Panc1 (cell line): ENCODE measurements around the gene PCDH15. TPM values are rescaled to one million over a fixed set of nuclear protein-coding genes. Genes with fewer than 3 reads are reported as not detected.

ENCODE experiments used
- ATAC-seq: fragments of 200-7000 bp; cut with Tn5 transposase; 2 replicates; pipeline ENCODE4 v1.9.1; 2020; ENCODE audit warnings: mild to moderate bottlenecking, moderate library complexity
- BruUV-seq: library from RNA; stranded (reverse); fragments of 400-500 nt; replicated peaks from 2 replicates; lab custom pipeline; 2021; lab: Mats Ljungman, UMichigan
- CTCF ChIA-PET: fragments of 300-600 bp; sonication (Branson Sonifier 250); formaldehyde crosslinking; loops from one replicate; lab custom pipeline; 2022; ENCODE audit warnings: antibody characterized with exemption; lab: Charles Lee
- POLR2A ChIA-PET: fragments of 300-600 bp; sonication (Branson Sonifier 250); formaldehyde crosslinking; loops from one replicate; lab custom pipeline; 2022; ENCODE audit warnings: antibody characterized with exemption; lab: Charles Lee
- DNase-seq: peaks from one replicate; pipeline ENCODE4 v3.0.0-alpha.2; 2010; ENCODE audit warnings: low read depth, low spot score
- H3K27ac ChIP-seq: 2 replicates; pipeline ENCODE4 v1.5.1; 2011; ENCODE audit warnings: mild to moderate bottlenecking, low read length, inconsistent platforms
- H3K27me3 ChIP-seq: fragments of 200-500 bp; sonication (Bioruptor generic); 2 replicates; pipeline ENCODE4 v1.6.0; 2014; ENCODE audit warnings: low read length, inconsistent platforms; ENCODE audit not compliant: control insufficient read depth, insufficient read depth
- H3K36me3 ChIP-seq: fragments of 200-500 bp; sonication (Bioruptor generic); 2 replicates; pipeline ENCODE4 v1.5.1; 2014; ENCODE audit warnings: inconsistent platforms, mild to moderate bottlenecking, low read length, moderate library complexity; ENCODE audit not compliant: control insufficient read depth, insufficient read depth
- H3K4me1 ChIP-seq: 2 replicates; pipeline ENCODE4 v1.5.1; 2011; ENCODE audit warnings: inconsistent platforms, mild to moderate bottlenecking, low read length, moderate library complexity; ENCODE audit not compliant: control insufficient read depth, insufficient read depth
- H3K4me3 ChIP-seq, 2 experiments: 2 replicates each; pipeline ENCODE4 v1.5.1; 2011 to 2012; ENCODE audit warnings: low read depth in 2 of 2, low read length in 2 of 2, mild to moderate bottlenecking in 2 of 2, inconsistent platforms in 1 of 2, moderate library complexity in 1 of 2
- H3K9me3 ChIP-seq: fragments of 200-500 bp; sonication (Bioruptor generic); 2 replicates; pipeline ENCODE4 v1.5.1; 2014; ENCODE audit warnings: low read depth, mild to moderate bottlenecking, inconsistent platforms, low read length, moderate library complexity; ENCODE audit not compliant: control insufficient read depth, insufficient read depth
- POLR2AphosphoS5 ChIP-seq: IDR thresholded peaks from 2 replicates; pipeline ENCODE4 v1.6.1; 2012; ENCODE audit warnings: mild to moderate bottlenecking, low read depth, low read length, moderate library complexity
- SIN3A ChIP-seq: IDR thresholded peaks from 2 replicates; pipeline ENCODE4 v1.6.1; 2012; ENCODE audit warnings: low read depth, mild to moderate bottlenecking, low read length, moderate library complexity, borderline replicate concordance; ENCODE audit not compliant: insufficient read depth
- TCF7L2 ChIP-seq: IDR thresholded peaks from 2 replicates; pipeline ENCODE4 v1.6.1; 2011; ENCODE audit warnings: mild to moderate bottlenecking, low read depth, low read length, inconsistent platforms
- in situ Hi-C: cut with HindIII; loops from 2 replicates; pipeline ENCODE4 v1.10.0; 2016; ENCODE audit warnings: low sequenced_read_pairs, low pct_unique_long_range_greater_than_20kb
- intact Hi-C: fragments of 100-400 bp; cut with micrococcal nuclease; formaldehyde crosslinking; loops from one replicate; pipeline ENCODE4 v1.10.0; 2022; ENCODE audit not compliant: unreplicated experiment
- total RNA-seq: library from RNA; stranded (reverse); gene quantifications from one replicate; pipeline ENCODE4 v1.2.1, GENCODE V29; 2021; ENCODE audit not compliant: unreplicated experiment
- TF ChIP-seq, protein P1 (sequence below): fragments of 450-650 bp; IDR thresholded peaks from 2 replicates; pipeline ENCODE4 v1.5.1; 2017; ENCODE audit warnings: mild to moderate bottlenecking
- TF ChIP-seq, protein P2 (sequence below), 2 experiments: IDR thresholded peaks; 2 replicates each; pipeline ENCODE4 v1.6.1; 2011 to 2012; ENCODE audit warnings: low read depth in 2 of 2, control low read depth in 1 of 2, low read length in 1 of 2, mild to moderate bottlenecking in 1 of 2, moderate library complexity in 1 of 2; ENCODE audit not compliant: insufficient read depth in 1 of 2

The PCDH15 gene
- total RNA-seq, 1 experiment from 2014 or later, result 0.18 TPM

- CTCF ChIA-PET, result no interaction called here
- in situ Hi-C loops, result no loop called here
These were observed 135.9 kb downstream of the PCDH15 start for GRCh38 chr10:54665095-54665494.

GRCh38 chr10:54660397-54660796, 140.6 kb downstream of the PCDH15 start:
- TF ChIP-seq TCF7L2 (no peak), SIN3A (no peak), POLR2AphosphoS5 (no peak)
- TF ChIP-seq, protein P1, sequence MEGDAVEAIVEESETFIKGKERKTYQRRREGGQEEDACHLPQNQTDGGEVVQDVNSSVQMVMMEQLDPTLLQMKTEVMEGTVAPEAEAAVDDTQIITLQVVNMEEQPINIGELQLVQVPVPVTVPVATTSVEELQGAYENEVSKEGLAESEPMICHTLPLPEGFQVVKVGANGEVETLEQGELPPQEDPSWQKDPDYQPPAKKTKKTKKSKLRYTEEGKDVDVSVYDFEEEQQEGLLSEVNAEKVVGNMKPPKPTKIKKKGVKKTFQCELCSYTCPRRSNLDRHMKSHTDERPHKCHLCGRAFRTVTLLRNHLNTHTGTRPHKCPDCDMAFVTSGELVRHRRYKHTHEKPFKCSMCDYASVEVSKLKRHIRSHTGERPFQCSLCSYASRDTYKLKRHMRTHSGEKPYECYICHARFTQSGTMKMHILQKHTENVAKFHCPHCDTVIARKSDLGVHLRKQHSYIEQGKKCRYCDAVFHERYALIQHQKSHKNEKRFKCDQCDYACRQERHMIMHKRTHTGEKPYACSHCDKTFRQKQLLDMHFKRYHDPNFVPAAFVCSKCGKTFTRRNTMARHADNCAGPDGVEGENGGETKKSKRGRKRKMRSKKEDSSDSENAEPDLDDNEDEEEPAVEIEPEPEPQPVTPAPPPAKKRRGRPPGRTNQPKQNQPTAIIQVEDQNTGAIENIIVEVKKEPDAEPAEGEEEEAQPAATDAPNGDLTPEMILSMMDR, result no peak
- TF ChIP-seq, protein P2, sequence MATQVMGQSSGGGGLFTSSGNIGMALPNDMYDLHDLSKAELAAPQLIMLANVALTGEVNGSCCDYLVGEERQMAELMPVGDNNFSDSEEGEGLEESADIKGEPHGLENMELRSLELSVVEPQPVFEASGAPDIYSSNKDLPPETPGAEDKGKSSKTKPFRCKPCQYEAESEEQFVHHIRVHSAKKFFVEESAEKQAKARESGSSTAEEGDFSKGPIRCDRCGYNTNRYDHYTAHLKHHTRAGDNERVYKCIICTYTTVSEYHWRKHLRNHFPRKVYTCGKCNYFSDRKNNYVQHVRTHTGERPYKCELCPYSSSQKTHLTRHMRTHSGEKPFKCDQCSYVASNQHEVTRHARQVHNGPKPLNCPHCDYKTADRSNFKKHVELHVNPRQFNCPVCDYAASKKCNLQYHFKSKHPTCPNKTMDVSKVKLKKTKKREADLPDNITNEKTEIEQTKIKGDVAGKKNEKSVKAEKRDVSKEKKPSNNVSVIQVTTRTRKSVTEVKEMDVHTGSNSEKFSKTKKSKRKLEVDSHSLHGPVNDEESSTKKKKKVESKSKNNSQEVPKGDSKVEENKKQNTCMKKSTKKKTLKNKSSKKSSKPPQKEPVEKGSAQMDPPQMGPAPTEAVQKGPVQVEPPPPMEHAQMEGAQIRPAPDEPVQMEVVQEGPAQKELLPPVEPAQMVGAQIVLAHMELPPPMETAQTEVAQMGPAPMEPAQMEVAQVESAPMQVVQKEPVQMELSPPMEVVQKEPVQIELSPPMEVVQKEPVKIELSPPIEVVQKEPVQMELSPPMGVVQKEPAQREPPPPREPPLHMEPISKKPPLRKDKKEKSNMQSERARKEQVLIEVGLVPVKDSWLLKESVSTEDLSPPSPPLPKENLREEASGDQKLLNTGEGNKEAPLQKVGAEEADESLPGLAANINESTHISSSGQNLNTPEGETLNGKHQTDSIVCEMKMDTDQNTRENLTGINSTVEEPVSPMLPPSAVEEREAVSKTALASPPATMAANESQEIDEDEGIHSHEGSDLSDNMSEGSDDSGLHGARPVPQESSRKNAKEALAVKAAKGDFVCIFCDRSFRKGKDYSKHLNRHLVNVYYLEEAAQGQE (IDR thresholded peaks at IDR 0.05; ENCODE audit: insufficient read depth in 1 of 2, low read depth in 2 of 2, low read length in 1 of 2), result no peak
- no peaks in the 10 kb centered on the region for H3K27me3 ChIP-seq
- intact Hi-C loops, result no loop called here
- no peaks in the 10 kb centered on the region for H3K36me3 ChIP-seq
- no peaks in the 10 kb centered on the region for H3K4me1 ChIP-seq
- ATAC-seq (no peak), DNase-seq (no peak)
- H3K4me3 ChIP-seq, result no peak overlapping the region
- H3K27ac ChIP-seq, result no peak overlapping the region
- no TSS peak for BruUV-seq
- ChIA-PET POLR2A (no interaction called here), CTCF (no interaction called here)
- no peaks in the 10 kb centered on the region for H3K9me3 ChIP-seq
- in situ Hi-C loops, result no loop called here

More at GRCh38 chr10:54665095-54665494, 135.9 kb downstream of the PCDH15 start:
- DNase-seq (no peak), ATAC-seq (no peak)
- Histone ChIP-seq H3K9me3 (no peaks in the 10 kb centered on the region), H3K4me1 (no peaks in the 10 kb centered on the region), H3K4me3 (no peak overlapping the region), H3K27ac (no peak overlapping the region), H3K27me3 (no peaks in the 10 kb centered on the region), H3K36me3 (no peaks in the 10 kb centered on the region)
- intact Hi-C loops, result no loop called here
- no peak for TF ChIP-seq POLR2AphosphoS5
- no TSS peak for BruUV-seq
- POLR2A ChIA-PET, result no interaction called here

GRCh38 chr10:54656643-54657042, 144.4 kb downstream of the PCDH15 start:
- BruUV-seq, result no TSS peak
- intact Hi-C loops, result no loop called here
- ATAC-seq, result no peak
- no peak overlapping the region for H3K27ac ChIP-seq
- DNase-seq, result no peak
- no peak overlapping the region for H3K4me3 ChIP-seq
- no peak for TF ChIP-seq TCF7L2
- TF ChIP-seq POLR2AphosphoS5, result no peak
- TF ChIP-seq, protein P2 (IDR thresholded peaks at IDR 0.05; ENCODE audit: insufficient read depth in 1 of 2, low read depth in 2 of 2, low read length in 1 of 2), result no peak
- TF ChIP-seq SIN3A, result no peak
- TF ChIP-seq, protein P1, result no peak
- ChIA-PET CTCF (no interaction called here), POLR2A (no interaction called here)
- H3K9me3 ChIP-seq, result no peaks in the 10 kb centered on the region
- no peaks in the 10 kb centered on the region for H3K4me1 ChIP-seq
- in situ Hi-C loops, result no loop called here
- H3K27me3 ChIP-seq, result no peaks in the 10 kb centered on the region
- H3K36me3 ChIP-seq, result no peaks in the 10 kb centered on the region
